Measurements from ENCODE around the gene IL4.

Gene IL4

GRCh38 chr5:132680780-132681475 is 7.1 kb downstream of the IL4 start:
- DNase-seq (ENCODE audit: low spot score) = no peak
- TF ChIP-seq CTCF (IDR thresholded peaks at IDR 0.05; ENCODE audit: extremely low read depth, missing control alignments) = no peak

- TF ChIP-seq CTCF (IDR thresholded peaks at IDR 0.05; ENCODE audit: extremely low read depth, missing control alignments) = no peak
- no peak for DNase-seq (ENCODE audit: low spot score)
Observed at GRCh38 chr5:132681476-132681831, 7.7 kb downstream of the IL4 start.

- no peak for TF ChIP-seq CTCF (IDR thresholded peaks at IDR 0.05; ENCODE audit: extremely low read depth, missing control alignments)
- DNase-seq (ENCODE audit: low spot score) = no peak
Observed at GRCh38 chr5:132681983-132682382, 8.2 kb downstream of the IL4 start.

GRCh38 chr5:132684491-132684890 is 10.7 kb downstream of the IL4 start:
- no peak for DNase-seq (ENCODE audit: low spot score)
- TF ChIP-seq CTCF (IDR thresholded peaks at IDR 0.05; ENCODE audit: extremely low read depth, missing control alignments) = no peak

- TF ChIP-seq CTCF (IDR thresholded peaks at IDR 0.05; ENCODE audit: extremely low read depth, missing control alignments) = no peak
Observed at GRCh38 chr5:132684922-132685720, 11.3 kb downstream of the IL4 start.

GRCh38 chr5:132686193-132686592 is 12.4 kb downstream of the IL4 start:
- DNase-seq (ENCODE audit: low spot score) = no peak
- no peak for TF ChIP-seq CTCF (IDR thresholded peaks at IDR 0.05; ENCODE audit: extremely low read depth, missing control alignments)

More at GRCh38 chr5:132684922-132685720, 11.3 kb downstream of the IL4 start:
- DNase-seq (ENCODE audit: low spot score) = no peak

GRCh38 chr5:132687995-132688394 is 14.2 kb downstream of the IL4 start:
- no peak for TF ChIP-seq CTCF (IDR thresholded peaks at IDR 0.05; ENCODE audit: extremely low read depth, missing control alignments)
- no peak for DNase-seq (ENCODE audit: low spot score)

Data from GM20000 (cell line).